HK-2 (cell line): Measurements from ENCODE around the gene FAM53B.

Experiments
- DNase-seq: peaks from one replicate; pipeline ENCODE4 v3.0.0-alpha.2; 2018; ENCODE audit not compliant: unreplicated experiment

Gene FAM53B

GRCh38 chr10:124742413-124743190 lies 1.6 kb downstream of the FAM53B start:
- DNase-seq: no peak

GRCh38 chr10:124741922-124742412 lies 2.2 kb downstream of the FAM53B start:
- DNase-seq: no peak

GRCh38 chr10:124741281-124741921 lies 2.8 kb downstream of the FAM53B start:
- DNase-seq: peak; percentile 72

- DNase-seq: no peak
These were observed 3.6 kb downstream of the FAM53B start for GRCh38 chr10:124740369-124741280.

GRCh38 chr10:124739986-124740368 lies 4.2 kb downstream of the FAM53B start:
- DNase-seq: no peak

- DNase-seq: no peak
These were observed 4.9 kb downstream of the FAM53B start for GRCh38 chr10:124739119-124739921.

- no peak for DNase-seq
These were observed 5.7 kb downstream of the FAM53B start for GRCh38 chr10:124738441-124738840.

GRCh38 chr10:124737708-124738107 lies 6.5 kb downstream of the FAM53B start:
- no peak for DNase-seq

GRCh38 chr10:124737221-124737620 lies 7.0 kb downstream of the FAM53B start:
- no peak for DNase-seq

GRCh38 chr10:124736491-124737136 lies 7.6 kb downstream of the FAM53B start:
- peak; percentile 80 for DNase-seq

GRCh38 chr10:124735491-124736286 lies 8.5 kb downstream of the FAM53B start:
- no peak for DNase-seq

- no peak for DNase-seq
These were observed 9.6 kb downstream of the FAM53B start for GRCh38 chr10:124734311-124735166.

- no peak for DNase-seq
These were observed 10.5 kb downstream of the FAM53B start for GRCh38 chr10:124733571-124734245.

GRCh38 chr10:124732931-124733570 lies 11.1 kb downstream of the FAM53B start:
- peak; percentile 69 for DNase-seq

GRCh38 chr10:124731551-124731950 lies 12.6 kb downstream of the FAM53B start:
- DNase-seq: no peak

GRCh38 chr10:124730790-124731189 lies 13.4 kb downstream of the FAM53B start:
- DNase-seq: no peak

- no peak for DNase-seq
These were observed 15.1 kb downstream of the FAM53B start for GRCh38 chr10:124728830-124729661.
